Neuronal stem cell (in vitro differentiated cells): Measurements from ENCODE around the gene NRIP2.

ENCODE experiments used
- DNase-seq: peaks from one replicate; pipeline ENCODE4 v3.0.0-alpha.2; 2013; ENCODE audit warnings: low spot score
- H2AFZ ChIP-seq: one replicate; pipeline ENCODE4 v1.6.1; 2013; ENCODE audit warnings: mild to moderate bottlenecking, low read length, inconsistent platforms
- H2AK5ac ChIP-seq: 2 replicates; pipeline ENCODE4 v1.6.1; 2013; ENCODE audit warnings: low read depth, mild to moderate bottlenecking, inconsistent platforms, low read length, moderate library complexity, mixed read lengths
- H2BK120ac ChIP-seq: 2 replicates; pipeline ENCODE4 v1.6.1; 2013; ENCODE audit warnings: low read depth, mild to moderate bottlenecking, inconsistent platforms, low read length, moderate library complexity, mixed read lengths
- H2BK12ac ChIP-seq: one replicate; pipeline ENCODE4 v1.6.1; 2013; ENCODE audit warnings: low read length, inconsistent platforms
- H2BK15ac ChIP-seq: 2 replicates; pipeline ENCODE4 v1.6.1; 2013; ENCODE audit warnings: mild to moderate bottlenecking, low read length, inconsistent platforms, mixed read lengths
- H2BK5ac ChIP-seq: one replicate; pipeline ENCODE4 v1.6.1; 2013; ENCODE audit warnings: inconsistent platforms, mild to moderate bottlenecking, low read length, moderate library complexity
- H3K14ac ChIP-seq: one replicate; pipeline ENCODE4 v1.6.1; 2013; ENCODE audit warnings: low read length, inconsistent platforms
- H3K18ac ChIP-seq: 2 replicates; pipeline ENCODE4 v1.6.1; 2013; ENCODE audit warnings: low read length, inconsistent platforms
- H3K23ac ChIP-seq: 2 replicates; pipeline ENCODE4 v1.6.1; 2013; ENCODE audit warnings: low read depth, mild to moderate bottlenecking, mixed read lengths, low read length, inconsistent platforms; ENCODE audit not compliant: poor library complexity
- H3K27ac ChIP-seq: replicated peaks from 3 replicates; pipeline ENCODE4 v1.5.1; 2013; ENCODE audit warnings: low read length, inconsistent platforms
- H3K27me3 ChIP-seq, 3 experiments: 2 replicates each; pipeline ENCODE4 v1.6.1; 2013; ENCODE audit warnings: low read length in 3 of 3, mild to moderate bottlenecking in 2 of 3, inconsistent platforms in 1 of 3, low read depth in 1 of 3, mixed read lengths in 1 of 3, moderate library complexity in 1 of 3; ENCODE audit not compliant: control insufficient read depth in 3 of 3, insufficient read depth in 3 of 3
- H3K36me3 ChIP-seq, 2 donors: replicated peaks in 1 of 2; 2 replicates each; pipeline ENCODE4 v1.6.1; 2013; ENCODE audit warnings: low read length in 2 of 2; ENCODE audit not compliant: control insufficient read depth in 2 of 2, insufficient read depth in 2 of 2
- H3K4ac ChIP-seq: 2 replicates; pipeline ENCODE4 v1.6.1; 2013; ENCODE audit warnings: inconsistent platforms, mild to moderate bottlenecking, low read length, moderate library complexity
- H3K4me1 ChIP-seq, 2 donors: 1 replicate in 1 of 2; 2 replicates in 1 of 2; pipeline ENCODE4 v1.6.1; 2013; ENCODE audit warnings: low read length in 2 of 2, low read depth in 1 of 2; ENCODE audit not compliant: control insufficient read depth in 2 of 2, insufficient read depth in 1 of 2
- H3K4me2 ChIP-seq: one replicate; pipeline ENCODE4 v1.6.1; 2013; ENCODE audit warnings: mild to moderate bottlenecking, low read length, inconsistent platforms; ENCODE audit not compliant: insufficient read depth, poor library complexity, severe bottlenecking
- H3K4me3 ChIP-seq, 2 donors: 2 replicates each; pipeline ENCODE4 v1.5.1; 2013; ENCODE audit warnings: low read length in 2 of 2, mild to moderate bottlenecking in 2 of 2, inconsistent platforms in 1 of 2, moderate library complexity in 1 of 2
- H3K79me1 ChIP-seq: one replicate; pipeline ENCODE4 v1.6.1; 2013; ENCODE audit warnings: low read depth, mild to moderate bottlenecking, inconsistent platforms, low read length, moderate library complexity
- H3K9ac ChIP-seq: one replicate; pipeline ENCODE4 v1.6.1; 2013; ENCODE audit warnings: mild to moderate bottlenecking, low read depth, low read length, inconsistent platforms; ENCODE audit not compliant: poor library complexity
- H3K9me3 ChIP-seq, 2 donors: replicated peaks in 1 of 2; 2 replicates each; pipeline versions ENCODE3 to v1.6.1; 2013; ENCODE audit warnings: low read length in 2 of 2, mild to moderate bottlenecking in 2 of 2, inconsistent platforms in 1 of 2, low read depth in 1 of 2, mixed read lengths in 1 of 2, moderate library complexity in 1 of 2; ENCODE audit not compliant: control insufficient read depth in 2 of 2, insufficient read depth in 1 of 2
- H4K8ac ChIP-seq: one replicate; pipeline ENCODE4 v1.6.1; 2013; ENCODE audit warnings: low read depth, mild to moderate bottlenecking, inconsistent platforms, low read length, moderate library complexity
- H4K91ac ChIP-seq: one replicate; pipeline ENCODE4 v1.6.1; 2013; ENCODE audit warnings: low read length, low read depth, mild to moderate bottlenecking, inconsistent platforms; ENCODE audit not compliant: poor library complexity
- WGBS, 2 donors: extraction: QIAGEN DNeasy Blood & Tissue Kit; methylation state at CpG; one replicate each; pipeline ENCODE4 v1.1.7; 2013; ENCODE audit warnings: missing lambda C conversion rate in 2 of 2, mixed read lengths in 1 of 2; ENCODE audit not compliant: insufficient read length in 2 of 2, insufficient replicate concordance in 1 of 2; ENCODE audit errors: extremely low coverage in 2 of 2; 5-methylcytosine and 5-hydroxymethylcytosine counted together

The NRIP2 gene

GRCh38 chr12:2783936-2784600 lies 50.8 kb downstream of the NRIP2 start:
- no peak overlapping the region for H3K23ac ChIP-seq
- H3K14ac ChIP-seq, result no peak overlapping the region
- H3K79me1 ChIP-seq, result no peaks in the 10 kb centered on the region
- H2BK5ac ChIP-seq, result no peak overlapping the region
- H3K9me3 ChIP-seq, result no peaks in the 10 kb centered on the region
- no peak overlapping the region for H2BK120ac ChIP-seq
- H4K91ac ChIP-seq, result no peak overlapping the region
- no peak overlapping the region for H3K4ac ChIP-seq
- no peak overlapping the region for H3K4me2 ChIP-seq
- H2BK12ac ChIP-seq, result no peak overlapping the region
- H2AK5ac ChIP-seq, result no peak overlapping the region
- H3K27ac ChIP-seq, result no peak overlapping the region
- H3K4me1 ChIP-seq, result peaks cover 0 to 2% of the 10 kb centered on the region in 2 donors
- H2BK15ac ChIP-seq, result no peak overlapping the region
- peaks cover 0 to 34% (median 5%) of the 10 kb centered on the region in 3 experiments for H3K27me3 ChIP-seq
- H3K9ac ChIP-seq, result no peak overlapping the region
- no peaks in the 10 kb centered on the region for H3K36me3 ChIP-seq
- H3K18ac ChIP-seq, result no peak overlapping the region
- peak; percentile 56 for DNase-seq
- H2AFZ ChIP-seq, result peak overlapping the region; percentile 27
- no CpG with 5 or more reads among the region's 25 CpGs for WGBS, 2 donors
- H3K4me3 ChIP-seq, result no peak overlapping the region
- no peak overlapping the region for H4K8ac ChIP-seq

- no peak overlapping the region for H4K8ac ChIP-seq
- no peak overlapping the region for H3K9ac ChIP-seq
- no peak overlapping the region for H2BK15ac ChIP-seq
- no peak overlapping the region for H2BK120ac ChIP-seq
- no peak overlapping the region for H3K4me2 ChIP-seq
- H3K27ac ChIP-seq, result no peak overlapping the region
- no peak overlapping the region for H3K23ac ChIP-seq
- H3K27me3 ChIP-seq, result peaks cover 0 to 52% (median 2%) of the 10 kb centered on the region in 3 experiments
- peaks cover 2 to 11% of the 10 kb centered on the region in 2 donors for H3K4me1 ChIP-seq
- H4K91ac ChIP-seq, result no peak overlapping the region
- H2AK5ac ChIP-seq, result no peak overlapping the region
- H2BK5ac ChIP-seq, result no peak overlapping the region
- H3K79me1 ChIP-seq, result no peaks in the 10 kb centered on the region
- H2BK12ac ChIP-seq, result no peak overlapping the region
- H3K18ac ChIP-seq, result no peak overlapping the region
- no peaks in the 10 kb centered on the region for H3K9me3 ChIP-seq
- no peak overlapping the region for H2AFZ ChIP-seq
- no peak overlapping the region for H3K14ac ChIP-seq
- no peak for DNase-seq
- H3K36me3 ChIP-seq, result no peaks in the 10 kb centered on the region
- WGBS, 2 donors, result no CpG with 5 or more reads among the region's 4 CpGs
- H3K4ac ChIP-seq, result no peak overlapping the region
- H3K4me3 ChIP-seq, result no peak overlapping the region
Measured at GRCh38 chr12:2779281-2779680, 55.6 kb downstream of the NRIP2 start.

- H3K36me3 ChIP-seq, result no peaks in the 10 kb centered on the region
- no peak overlapping the region for H3K18ac ChIP-seq
- H2BK15ac ChIP-seq, result no peak overlapping the region
- no peak overlapping the region for H2BK5ac ChIP-seq
- no peak overlapping the region for H3K4me2 ChIP-seq
- no peaks in the 10 kb centered on the region for H3K79me1 ChIP-seq
- H3K9ac ChIP-seq, result no peak overlapping the region
- no peak overlapping the region for H2BK12ac ChIP-seq
- no peak overlapping the region for H3K4me3 ChIP-seq
- WGBS, 2 donors, result no CpG with 5 or more reads among the region's 20 CpGs
- H2BK120ac ChIP-seq, result no peak overlapping the region
- peaks cover 0 to 11% of the 10 kb centered on the region in 2 donors for H3K4me1 ChIP-seq
- H2AFZ ChIP-seq, result no peak overlapping the region
- DNase-seq, result no peak
- H3K23ac ChIP-seq, result no peak overlapping the region
- peaks cover 0 to 50% (median 2%) of the 10 kb centered on the region in 3 experiments for H3K27me3 ChIP-seq
- no peak overlapping the region for H3K27ac ChIP-seq
- no peak overlapping the region for H2AK5ac ChIP-seq
- H3K9me3 ChIP-seq, result no peaks in the 10 kb centered on the region
- peak overlapping the region; percentile 14 for H3K14ac ChIP-seq
- no peak overlapping the region for H3K4ac ChIP-seq
- H4K8ac ChIP-seq, result no peak overlapping the region
- H4K91ac ChIP-seq, result no peak overlapping the region
Measured at GRCh38 chr12:2776129-2776806, 58.6 kb downstream of the NRIP2 start.

- Histone ChIP-seq H2AFZ (no peak overlapping the region), H3K4ac (no peak overlapping the region), H3K18ac (peak overlapping the region; percentile 1), H3K36me3 (no peaks in the 10 kb centered on the region), H2AK5ac (no peak overlapping the region), H3K27me3 (peaks cover 0 to 47% (median 2%) of the 10 kb centered on the region in 3 experiments), H4K8ac (no peak overlapping the region), H3K9me3 (no peaks in the 10 kb centered on the region), H2BK12ac (no peak overlapping the region), H3K4me2 (no peak overlapping the region), H3K9ac (no peak overlapping the region), H3K23ac (no peak overlapping the region), H2BK120ac (no peak overlapping the region), H3K4me1 (peaks cover 0 to 11% of the 10 kb centered on the region in 2 donors), H3K79me1 (no peaks in the 10 kb centered on the region), H4K91ac (no peak overlapping the region), H2BK5ac (no peak overlapping the region), H3K4me3 (no peak overlapping the region), H2BK15ac (no peak overlapping the region), H3K27ac (no peak overlapping the region), H3K14ac (no peak overlapping the region)
- no CpG with 5 or more reads among the region's 8 CpGs for WGBS, 2 donors
- DNase-seq, result no peak
Measured at GRCh38 chr12:2775431-2775830, 59.4 kb downstream of the NRIP2 start.
